Superior temporal gyrus (tissue), 1 donor: ENCODE measurements around the gene TTLL11.
"Not testable (repeated sequence)": the region's sequence is repeated elsewhere in the genome, so short reads cannot be mapped to it uniquely, and the experiment has no call there.

ENCODE experiments used
- DNase-seq: peaks from one replicate; pipeline ENCODE4 v3.0.0-alpha.2; 2016; ENCODE audit errors: extremely low spot score

TTLL11 gene

GRCh38 chr9:122125158-122125508, 32.0 kb upstream of the TTLL11 start:
- DNase-seq = peak; percentile 96

- no peak for DNase-seq
Observed at GRCh38 chr9:122124528-122124927, 31.4 kb upstream of the TTLL11 start.

GRCh38 chr9:122124048-122124447, 30.9 kb upstream of the TTLL11 start:
- no peak for DNase-seq

- DNase-seq = peak; percentile 89
Observed at GRCh38 chr9:122122903-122123632, 30.0 kb upstream of the TTLL11 start.

GRCh38 chr9:122122468-122122867, 29.4 kb upstream of the TTLL11 start:
- no peak for DNase-seq

- no peak for DNase-seq
Observed at GRCh38 chr9:122121931-122122330, 28.8 kb upstream of the TTLL11 start.

GRCh38 chr9:122121391-122121790, 28.3 kb upstream of the TTLL11 start:
- DNase-seq = no peak

- no peak for DNase-seq
Observed at GRCh38 chr9:122120316-122121071, 27.4 kb upstream of the TTLL11 start.

GRCh38 chr9:122119721-122120120, 26.6 kb upstream of the TTLL11 start:
- DNase-seq = no peak

GRCh38 chr9:122119166-122119521, 26.0 kb upstream of the TTLL11 start:
- DNase-seq = no peak

GRCh38 chr9:122118343-122119165, 25.4 kb upstream of the TTLL11 start:
- DNase-seq = no peak

GRCh38 chr9:122117241-122117640, 24.1 kb upstream of the TTLL11 start:
- DNase-seq = not testable (repeated sequence)

GRCh38 chr9:122116448-122117173, 23.5 kb upstream of the TTLL11 start:
- no peak for DNase-seq

GRCh38 chr9:122116040-122116439, 22.9 kb upstream of the TTLL11 start:
- DNase-seq = no peak

GRCh38 chr9:122115176-122116035, 22.3 kb upstream of the TTLL11 start:
- DNase-seq = no peak

GRCh38 chr9:122113574-122113973, 20.5 kb upstream of the TTLL11 start:
- DNase-seq = no peak

- no peak for DNase-seq
Observed at GRCh38 chr9:122112238-122112637, 19.1 kb upstream of the TTLL11 start.

GRCh38 chr9:122111413-122112085, 18.4 kb upstream of the TTLL11 start:
- no peak for DNase-seq

- no peak for DNase-seq
Observed at GRCh38 chr9:122110100-122110833, 17.2 kb upstream of the TTLL11 start.
